A549 (cell line): ENCODE data around the gene ERICH6B.

Experiments used
- CEBPB ChIP-seq, 2 experiments: fragments of >200 bp in 1 of 2; sonication (Bioruptor Twin) in 1 of 2; formaldehyde crosslinking in 1 of 2; IDR thresholded peaks; 2 replicates each; pipeline ENCODE4 v1.6.1; 2012 to 2016
- CTCF ChIP-seq: fragments of >200 bp; sonication (Bioruptor Twin); formaldehyde crosslinking; IDR thresholded peaks from 3 replicates; pipeline ENCODE4 v1.5.1; 2016
- ESRRA ChIP-seq: fragments of 150-350 bp; IDR thresholded peaks from 2 replicates; pipeline ENCODE4 v1.6.1; 2014; ENCODE audit warnings: mild to moderate bottlenecking, low read length, borderline replicate concordance
- MAX ChIP-seq: IDR thresholded peaks from 2 replicates; pipeline ENCODE4 v1.6.1; 2012
- MAZ ChIP-seq: fragments of 150-350 bp; IDR thresholded peaks from 2 replicates; pipeline ENCODE4 v1.6.1; 2014; ENCODE audit warnings: antibody characterized with exemption, low read depth, low read length, borderline replicate concordance
- PHF8 ChIP-seq: fragments of 200-600 bp; sonication (generic); IDR thresholded peaks from 2 replicates; pipeline ENCODE4 v1.6.1; 2016; ENCODE audit warnings: low read depth, mild to moderate bottlenecking, antibody characterized with exemption, moderate library complexity, borderline replicate concordance
- POLR2A ChIP-seq: IDR thresholded peaks from 2 replicates; pipeline ENCODE4 v1.6.1; 2012; ENCODE audit warnings: mild to moderate bottlenecking, low read length
- RAD21 ChIP-seq, 2 experiments: fragments of >200 bp in 1 of 2; sonication (Bioruptor Twin) in 1 of 2; formaldehyde crosslinking in 1 of 2; IDR thresholded peaks in 1 of 2; conservative IDR thresholded peaks in 1 of 2; 2 replicates in 1 of 2; 3 replicates in 1 of 2; pipeline ENCODE4 v1.6.1; 2012 to 2018; ENCODE audit warnings: inconsistent platforms in 1 of 2
- RFX5 ChIP-seq: fragments of 450-650 bp; IDR thresholded peaks from 2 replicates; pipeline ENCODE4 v1.7.1; 2014; ENCODE audit warnings: antibody characterized with exemption, mild to moderate bottlenecking, moderate library complexity
- TF ChIP-seq, protein P1 (sequence below): fragments of 200-600 bp; sonication (generic); IDR thresholded peaks from 2 replicates; pipeline ENCODE4 v1.6.1; 2016; ENCODE audit warnings: antibody characterized with exemption, mild to moderate bottlenecking, moderate library complexity

GRCh38 chr13:45596800-45597475 lies 18.6 kb downstream of the ERICH6B start:
- TF ChIP-seq, protein P1, sequence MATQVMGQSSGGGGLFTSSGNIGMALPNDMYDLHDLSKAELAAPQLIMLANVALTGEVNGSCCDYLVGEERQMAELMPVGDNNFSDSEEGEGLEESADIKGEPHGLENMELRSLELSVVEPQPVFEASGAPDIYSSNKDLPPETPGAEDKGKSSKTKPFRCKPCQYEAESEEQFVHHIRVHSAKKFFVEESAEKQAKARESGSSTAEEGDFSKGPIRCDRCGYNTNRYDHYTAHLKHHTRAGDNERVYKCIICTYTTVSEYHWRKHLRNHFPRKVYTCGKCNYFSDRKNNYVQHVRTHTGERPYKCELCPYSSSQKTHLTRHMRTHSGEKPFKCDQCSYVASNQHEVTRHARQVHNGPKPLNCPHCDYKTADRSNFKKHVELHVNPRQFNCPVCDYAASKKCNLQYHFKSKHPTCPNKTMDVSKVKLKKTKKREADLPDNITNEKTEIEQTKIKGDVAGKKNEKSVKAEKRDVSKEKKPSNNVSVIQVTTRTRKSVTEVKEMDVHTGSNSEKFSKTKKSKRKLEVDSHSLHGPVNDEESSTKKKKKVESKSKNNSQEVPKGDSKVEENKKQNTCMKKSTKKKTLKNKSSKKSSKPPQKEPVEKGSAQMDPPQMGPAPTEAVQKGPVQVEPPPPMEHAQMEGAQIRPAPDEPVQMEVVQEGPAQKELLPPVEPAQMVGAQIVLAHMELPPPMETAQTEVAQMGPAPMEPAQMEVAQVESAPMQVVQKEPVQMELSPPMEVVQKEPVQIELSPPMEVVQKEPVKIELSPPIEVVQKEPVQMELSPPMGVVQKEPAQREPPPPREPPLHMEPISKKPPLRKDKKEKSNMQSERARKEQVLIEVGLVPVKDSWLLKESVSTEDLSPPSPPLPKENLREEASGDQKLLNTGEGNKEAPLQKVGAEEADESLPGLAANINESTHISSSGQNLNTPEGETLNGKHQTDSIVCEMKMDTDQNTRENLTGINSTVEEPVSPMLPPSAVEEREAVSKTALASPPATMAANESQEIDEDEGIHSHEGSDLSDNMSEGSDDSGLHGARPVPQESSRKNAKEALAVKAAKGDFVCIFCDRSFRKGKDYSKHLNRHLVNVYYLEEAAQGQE: no peak
- TF ChIP-seq CTCF (no peak), MAZ (no peak), POLR2A (no peak), PHF8 (no peak), ESRRA (no peak), RFX5 (no peak), RAD21 (conservative IDR thresholded peaks at IDR 0.05 in 1 of 2, IDR thresholded peaks at IDR 0.05 in 1 of 2) (no peak), CEBPB (IDR thresholded peaks at IDR 0.05) (no peak), MAX (no peak)
